Ishikawa (cell line): ENCODE data around the gene USP53.

Source experiments
- YY1 ChIP-seq: IDR thresholded peaks from 2 replicates; pipeline ENCODE4 v1.6.1; 2012; ENCODE audit warnings: low read depth
- ZBTB7A ChIP-seq: IDR thresholded peaks from 2 replicates; pipeline ENCODE4 v1.6.1; 2012; ENCODE audit warnings: low read depth

GRCh38 chr4:119328695-119329094, 116.2 kb downstream of the USP53 start:
- TF ChIP-seq YY1: no peak
- no peak for TF ChIP-seq ZBTB7A
